ENCODE results near the gene ELP1. TPM values are rescaled to one million over a fixed set of nuclear protein-coding genes. Genes with fewer than 3 reads are reported as not detected.
A peak's percentile ranks its signal among the peaks of the same experiment; 100 is the strongest.
"Not testable (repeated sequence)": the region's sequence is repeated elsewhere in the genome, so short reads cannot be mapped to it uniquely, and the experiment has no call there.

The ELP1 gene
- total RNA-seq, 1 experiment from 2014 or later, result 49.3 TPM

- Histone ChIP-seq H3K36me3 (peaks cover 2% of the 10 kb centered on the region), H3K27me3 (no peaks in the 10 kb centered on the region), H3K9me3 (no peaks in the 10 kb centered on the region), H3K4me3 (no peak overlapping the region)
- DNase-seq, result no peak
Measured at GRCh38 chr9:108950168-108950567, 16.2 kb upstream of the ELP1 start.

- Histone ChIP-seq H3K27me3 (no peaks in the 10 kb centered on the region), H3K4me3 (no peak overlapping the region), H3K9me3 (no peaks in the 10 kb centered on the region), H3K36me3 (peaks cover 28% of the 10 kb centered on the region)
- no peak for DNase-seq
Measured at GRCh38 chr9:108939975-108940374, 6.1 kb upstream of the ELP1 start.

DNA sequence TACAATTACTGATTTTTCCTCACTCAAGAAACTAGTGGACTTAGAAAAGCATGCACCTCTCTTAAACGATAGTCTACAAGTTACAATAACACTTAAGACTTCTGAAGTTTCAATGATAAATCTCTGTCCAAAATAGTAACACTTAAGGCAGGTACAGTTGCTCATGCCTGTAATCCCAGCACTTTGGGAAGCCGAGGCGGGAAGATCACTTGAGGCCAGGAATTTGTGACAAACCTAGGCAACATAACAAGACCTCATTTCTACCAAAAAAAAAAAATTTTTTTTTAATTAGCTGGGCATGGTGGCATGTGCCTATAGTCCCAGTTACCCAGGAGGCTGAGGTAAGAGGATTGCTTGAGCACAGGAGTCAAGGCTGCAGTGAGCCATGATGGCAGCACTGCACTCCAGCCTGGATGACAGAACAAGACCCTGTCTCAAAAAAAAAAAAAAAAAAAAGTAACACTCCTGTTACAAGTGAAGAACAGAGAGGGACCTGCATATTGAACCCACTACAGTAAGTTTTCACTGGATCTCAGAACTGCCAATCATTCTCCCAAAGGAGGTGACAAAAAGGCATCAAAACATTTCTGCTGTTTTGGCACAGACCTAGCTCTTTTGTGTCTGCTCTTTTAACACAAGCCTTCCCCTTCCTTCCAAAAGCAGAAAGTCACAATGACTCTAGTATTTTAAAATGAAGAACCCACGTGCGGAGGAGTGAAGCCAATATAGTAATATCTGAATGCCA lies 3.8 kb upstream of the ELP1 start:
- peaks cover 22% of the 10 kb centered on the region for H3K36me3 ChIP-seq
- no peak overlapping the region for H3K4me3 ChIP-seq
- no peaks in the 10 kb centered on the region for H3K9me3 ChIP-seq
- no peak for DNase-seq
- no peaks in the 10 kb centered on the region for H3K27me3 ChIP-seq

- no peaks in the 10 kb centered on the region for H3K27me3 ChIP-seq
- H3K4me3 ChIP-seq, result peak within 1 kb of the TSS; percentile 86
- peaks cover 13% of the 10 kb centered on the region for H3K36me3 ChIP-seq
- no peaks in the 10 kb centered on the region for H3K9me3 ChIP-seq
- DNase-seq, result peak; percentile 60
Measured at GRCh38 chr9:108934323-108934893, 484 bp upstream of the ELP1 start, which contains the start of gene ABITRAM. Gene ABITRAM (plus strand): TSS chr9:108934400. CDS start chr9:108934487, 87 bp downstream.

DNA sequence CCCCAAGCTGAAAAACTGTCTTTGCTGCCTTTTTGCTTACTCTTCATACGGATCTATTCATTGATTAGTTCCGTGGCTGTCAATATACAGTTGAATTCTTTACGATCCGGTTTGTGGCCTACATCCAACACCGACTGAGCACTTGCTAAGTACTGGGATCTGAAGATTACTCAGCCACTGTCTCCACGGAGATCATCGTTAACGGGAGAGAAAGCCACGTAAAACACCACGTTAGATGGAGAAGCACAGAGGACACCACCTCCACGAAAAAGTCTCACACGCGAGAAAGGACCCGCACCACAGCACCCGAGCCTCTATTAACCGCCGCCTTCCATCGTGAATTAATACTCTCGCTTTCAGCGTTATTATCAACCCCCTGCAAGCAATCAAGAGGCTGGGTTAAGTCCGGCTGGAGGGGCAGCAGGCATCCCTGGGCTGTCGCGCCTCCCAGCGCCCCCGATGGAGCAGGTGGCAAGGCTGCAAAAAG lies 650 bp downstream of the ELP1 start:
- peak overlapping the region; percentile 86 for H3K4me3 ChIP-seq
- DNase-seq, result no peak
- H3K36me3 ChIP-seq, result peaks cover 15% of the 10 kb centered on the region
- H3K27me3 ChIP-seq, result no peaks in the 10 kb centered on the region
- no peaks in the 10 kb centered on the region for H3K9me3 ChIP-seq

DNA sequence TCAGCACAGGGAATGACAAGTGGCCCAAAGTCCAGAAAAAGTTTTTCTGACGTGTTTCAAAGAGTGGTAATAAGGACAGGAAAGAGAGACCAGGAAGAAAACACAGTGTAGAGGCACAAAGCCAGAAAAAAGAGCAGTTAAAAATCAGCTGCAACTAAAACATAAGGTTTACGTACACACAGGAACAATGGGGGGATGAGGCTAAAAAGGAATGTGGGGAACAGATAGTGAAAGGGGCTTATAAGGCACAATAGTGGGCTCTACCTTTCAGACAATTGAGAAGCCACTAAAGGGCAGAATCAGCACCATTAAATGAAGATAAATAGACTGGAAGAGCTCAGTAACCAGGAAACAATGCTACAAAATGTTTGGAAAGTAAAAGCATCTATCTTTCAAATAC lies 5.5 kb downstream of the ELP1 start:
- H3K4me3 ChIP-seq, result no peak overlapping the region
- no peaks in the 10 kb centered on the region for H3K27me3 ChIP-seq
- H3K9me3 ChIP-seq, result no peaks in the 10 kb centered on the region
- peaks cover 37% of the 10 kb centered on the region for H3K36me3 ChIP-seq
- DNase-seq, result no peak

GRCh38 chr9:108924466-108924865 lies 9.5 kb downstream of the ELP1 start:
- no peaks in the 10 kb centered on the region for H3K9me3 ChIP-seq
- H3K4me3 ChIP-seq, result no peak overlapping the region
- no peak for DNase-seq
- H3K27me3 ChIP-seq, result no peaks in the 10 kb centered on the region
- H3K36me3 ChIP-seq, result peaks cover 39% of the 10 kb centered on the region

DNA sequence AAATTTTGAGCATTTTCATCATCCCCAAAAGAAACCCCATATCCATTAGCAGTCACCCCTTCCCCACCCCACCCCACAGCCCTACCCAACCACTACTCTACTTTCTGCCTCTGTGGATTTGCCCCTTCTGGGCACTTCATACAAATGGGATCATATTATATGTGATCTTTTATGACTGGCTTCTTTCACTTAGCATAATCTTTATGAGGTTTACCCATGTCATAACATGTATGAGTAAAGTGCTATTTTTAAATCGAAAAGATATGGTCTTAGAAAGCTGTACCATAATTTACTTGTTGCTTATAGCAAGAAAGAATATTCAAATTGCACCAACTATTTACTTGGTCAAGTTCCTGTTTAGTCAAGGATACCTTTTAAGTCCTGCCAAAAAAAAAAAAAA lies 12.7 kb downstream of the ELP1 start:
- H3K27me3 ChIP-seq, result no peaks in the 10 kb centered on the region
- no peaks in the 10 kb centered on the region for H3K9me3 ChIP-seq
- DNase-seq, result no peak
- H3K36me3 ChIP-seq, result peaks cover 28% of the 10 kb centered on the region
- no peak overlapping the region for H3K4me3 ChIP-seq

DNA sequence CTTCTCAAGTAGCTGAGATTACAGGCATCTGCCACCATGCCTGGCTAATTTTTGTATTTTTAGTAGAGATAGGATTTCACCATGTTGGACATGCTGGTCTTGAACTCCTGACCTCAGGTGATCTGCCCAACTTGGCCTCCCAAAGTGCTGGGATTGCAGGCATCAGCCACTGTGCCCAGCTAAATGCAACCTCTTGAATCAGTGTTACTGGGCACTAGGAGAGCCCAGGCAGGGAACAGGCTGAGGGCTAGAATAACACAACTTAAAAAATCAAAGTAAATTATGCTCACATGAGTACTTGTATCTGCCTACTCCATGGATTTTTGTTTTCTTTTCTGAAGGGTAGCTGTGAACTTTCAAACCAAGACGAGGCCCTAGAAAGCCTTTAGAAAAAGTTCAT lies 13.5 kb downstream of the ELP1 start:
- DNase-seq, H3K4me3 ChIP-seq, H3K27me3 ChIP-seq, H3K9me3 ChIP-seq: not testable (repeated sequence)
- H3K36me3 ChIP-seq, result peaks cover 23% of the 10 kb centered on the region

GRCh38 chr9:108919517-108919916 lies 14.4 kb downstream of the ELP1 start:
- Histone ChIP-seq H3K4me3 (no peak overlapping the region), H3K9me3 (no peaks in the 10 kb centered on the region), H3K27me3 (no peaks in the 10 kb centered on the region), H3K36me3 (peaks cover 17% of the 10 kb centered on the region)
- no peak for DNase-seq

GRCh38 chr9:108913391-108913790 lies 20.5 kb downstream of the ELP1 start:
- no peaks in the 10 kb centered on the region for H3K27me3 ChIP-seq
- H3K36me3 ChIP-seq, result peaks cover 16% of the 10 kb centered on the region
- DNase-seq, result no peak

GRCh38 chr9:108911820-108912219 lies 22.1 kb downstream of the ELP1 start:
- DNase-seq, result no peak
- Histone ChIP-seq H3K27me3 (no peaks in the 10 kb centered on the region), H3K9me3 (no peaks in the 10 kb centered on the region), H3K4me3 (no peak overlapping the region), H3K36me3 (peaks cover 20% of the 10 kb centered on the region)

More at GRCh38 chr9:108913391-108913790, 20.5 kb downstream of the ELP1 start:
- Histone ChIP-seq H3K4me3 (no peak overlapping the region), H3K9me3 (no peaks in the 10 kb centered on the region)

- no peak for DNase-seq
- peaks cover 29% of the 10 kb centered on the region for H3K36me3 ChIP-seq
- H3K4me3 ChIP-seq, result no peak overlapping the region
- H3K27me3 ChIP-seq, result no peaks in the 10 kb centered on the region
- no peaks in the 10 kb centered on the region for H3K9me3 ChIP-seq
Measured at GRCh38 chr9:108910914-108911313, 23.0 kb downstream of the ELP1 start.

DNA sequence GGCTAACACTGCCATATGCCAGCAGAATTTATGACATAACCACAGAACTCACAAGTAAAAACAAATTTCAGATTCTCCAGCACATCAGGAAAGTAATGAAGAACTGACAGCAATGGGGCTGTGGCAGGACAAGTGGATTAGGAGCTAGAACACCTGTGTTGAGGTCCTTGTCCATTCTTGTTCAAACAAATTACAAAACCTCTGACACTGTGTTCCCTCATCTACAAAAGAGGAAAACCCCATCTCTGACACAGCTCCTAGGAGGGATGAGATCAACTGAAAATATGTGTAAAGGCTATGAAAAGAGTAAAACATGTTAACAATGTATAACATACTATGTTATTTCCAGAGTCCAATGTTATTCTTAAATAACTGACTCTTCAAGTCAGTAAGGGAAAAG lies 23.5 kb downstream of the ELP1 start:
- Histone ChIP-seq H3K9me3 (no peaks in the 10 kb centered on the region), H3K27me3 (no peaks in the 10 kb centered on the region), H3K36me3 (peaks cover 32% of the 10 kb centered on the region), H3K4me3 (no peak overlapping the region)
- DNase-seq, result no peak

- H3K9me3 ChIP-seq, result no peaks in the 10 kb centered on the region
- no peak overlapping the region for H3K4me3 ChIP-seq
- no peaks in the 10 kb centered on the region for H3K27me3 ChIP-seq
- DNase-seq, result no peak
- H3K36me3 ChIP-seq, result peaks cover 41% of the 10 kb centered on the region
Measured at GRCh38 chr9:108905494-108905893, 28.4 kb downstream of the ELP1 start.

DNA sequence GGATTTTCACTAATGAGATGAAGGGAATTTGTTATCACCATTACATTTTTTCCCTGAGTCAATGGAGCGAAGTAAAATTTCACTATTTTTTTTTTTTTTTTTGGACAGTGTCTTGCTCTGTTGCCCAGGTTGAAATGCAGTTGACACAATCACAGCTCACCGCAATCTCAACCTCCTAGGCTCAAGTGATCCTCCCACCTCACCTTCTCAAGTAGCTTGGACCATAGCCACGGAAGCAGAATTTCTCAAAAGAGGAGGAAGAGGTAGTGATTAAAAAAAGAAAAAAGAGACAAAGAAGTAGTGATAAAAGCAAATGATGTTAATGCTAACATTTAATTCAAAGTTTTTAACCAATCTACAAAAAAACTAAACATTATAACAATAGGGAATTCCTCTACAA lies 29.8 kb downstream of the ELP1 start:
- DNase-seq, result no peak
- no peaks in the 10 kb centered on the region for H3K9me3 ChIP-seq
- peaks cover 47% of the 10 kb centered on the region for H3K36me3 ChIP-seq
- H3K27me3 ChIP-seq, result no peaks in the 10 kb centered on the region
- H3K4me3 ChIP-seq, result no peak overlapping the region

- H3K27me3 ChIP-seq, result no peaks in the 10 kb centered on the region
- no peak for DNase-seq
- no peak overlapping the region for H3K4me3 ChIP-seq
- H3K9me3 ChIP-seq, result no peaks in the 10 kb centered on the region
- H3K36me3 ChIP-seq, result peaks cover 50% of the 10 kb centered on the region
Measured at GRCh38 chr9:108903420-108904103, 30.4 kb downstream of the ELP1 start.
